SU-DHL-6 (cell line): ENCODE measurements around the gene VPS35L.

Experiments used
- EZH2phosphoT487 ChIP-seq: fragments of 200-600 bp; sonication (generic), shearing (Covaris generic); conservative IDR thresholded peaks from 2 replicates; pipeline ENCODE4 v1.6.1; 2018; ENCODE audit warnings: mild to moderate bottlenecking, antibody characterized with exemption, low read length, moderate library complexity, mixed read lengths
- TF ChIP-seq, protein P1 (sequence below): fragments of 200-600 bp; sonication (generic); IDR thresholded peaks from one replicate; pipeline ENCODE4 v1.5.1; 2017; ENCODE audit warnings: antibody characterized with exemption, mild to moderate bottlenecking, low read length, moderate library complexity; ENCODE audit not compliant: insufficient read depth, poor library complexity, severe bottlenecking

DNA sequence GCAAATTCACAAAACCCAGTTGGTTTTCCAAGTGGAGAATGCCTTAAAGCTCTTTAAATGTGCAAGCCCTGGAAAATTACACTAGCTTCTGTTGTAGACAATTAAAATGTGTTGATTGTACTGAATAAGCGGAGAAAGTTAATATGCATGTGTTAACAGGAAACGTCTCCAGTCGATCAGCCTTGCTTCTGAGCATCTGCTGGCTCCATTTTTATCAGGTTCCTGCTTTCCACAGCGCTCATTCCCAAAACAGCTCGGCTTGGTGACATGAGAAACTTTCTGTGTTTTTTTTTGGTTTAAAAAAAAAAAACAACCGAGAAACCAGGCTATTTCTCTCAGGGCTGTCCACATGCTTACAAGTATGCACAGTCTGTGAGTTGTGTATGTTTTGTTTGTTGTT is 60.7 kb downstream of the VPS35L start:
- TF ChIP-seq, protein P1, sequence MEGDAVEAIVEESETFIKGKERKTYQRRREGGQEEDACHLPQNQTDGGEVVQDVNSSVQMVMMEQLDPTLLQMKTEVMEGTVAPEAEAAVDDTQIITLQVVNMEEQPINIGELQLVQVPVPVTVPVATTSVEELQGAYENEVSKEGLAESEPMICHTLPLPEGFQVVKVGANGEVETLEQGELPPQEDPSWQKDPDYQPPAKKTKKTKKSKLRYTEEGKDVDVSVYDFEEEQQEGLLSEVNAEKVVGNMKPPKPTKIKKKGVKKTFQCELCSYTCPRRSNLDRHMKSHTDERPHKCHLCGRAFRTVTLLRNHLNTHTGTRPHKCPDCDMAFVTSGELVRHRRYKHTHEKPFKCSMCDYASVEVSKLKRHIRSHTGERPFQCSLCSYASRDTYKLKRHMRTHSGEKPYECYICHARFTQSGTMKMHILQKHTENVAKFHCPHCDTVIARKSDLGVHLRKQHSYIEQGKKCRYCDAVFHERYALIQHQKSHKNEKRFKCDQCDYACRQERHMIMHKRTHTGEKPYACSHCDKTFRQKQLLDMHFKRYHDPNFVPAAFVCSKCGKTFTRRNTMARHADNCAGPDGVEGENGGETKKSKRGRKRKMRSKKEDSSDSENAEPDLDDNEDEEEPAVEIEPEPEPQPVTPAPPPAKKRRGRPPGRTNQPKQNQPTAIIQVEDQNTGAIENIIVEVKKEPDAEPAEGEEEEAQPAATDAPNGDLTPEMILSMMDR: no peak
- TF ChIP-seq EZH2phosphoT487: no peak
